GM12878 (cell line): ENCODE data around the gene ANO8. TPM values are rescaled to one million over a fixed set of nuclear protein-coding genes. Genes with fewer than 3 reads are reported as not detected.

Experiments
- ATAC-seq: fragments of 200-7000 bp; cut with Tn5 transposase; 3 replicates; pipeline ENCODE4 v1.9.1; 2020; ENCODE audit warnings: mild to moderate bottlenecking, moderate library complexity
- BruUV-seq: library from RNA; stranded (reverse); fragments of 400-500 nt; replicated peaks from 2 replicates; lab custom pipeline; 2021; lab: Mats Ljungman, UMichigan
- CTCF ChIA-PET: fragments of 300-600 bp; sonication (Branson Sonifier 250); formaldehyde crosslinking; extraction: SDS; loops from one replicate; lab custom pipeline; 2021; ENCODE audit warnings: inconsistent platforms; lab: Yijun Ruan, JAX
- POLR2A ChIA-PET: fragments of 350-600 bp; formaldehyde crosslinking; extraction: SDS; loops from one replicate; lab custom pipeline; 2021; ENCODE audit warnings: inconsistent platforms; lab: Charles Lee
- RAD21 ChIA-PET: fragments of 300-600 bp; sonication (Branson Sonifier 250); formaldehyde crosslinking; loops from one replicate; lab custom pipeline; 2023; ENCODE audit warnings: antibody characterized with exemption; ENCODE audit not compliant: unreplicated experiment; lab: Charles Lee
- SMC1A ChIA-PET: fragments of 300-600 bp; sonication (Branson Sonifier 250); formaldehyde crosslinking; loops from one replicate; lab custom pipeline; 2023; ENCODE audit not compliant: unreplicated experiment, uncharacterized antibody; lab: Charles Lee
- DNase-seq: peaks from one replicate; pipeline ENCODE4 v3.0.0-alpha.2; 2011; ENCODE audit warnings: low read depth, low spot score
- FAIRE-seq: peaks from 3 replicates; lab custom pipeline; 2011; peaks lifted over from hg19 to GRCh38; lab: Jason Lieb, UNC
- H2AFZ ChIP-seq: 2 replicates; pipeline ENCODE4 v1.6.0; 2011; ENCODE audit warnings: low read depth, low read length, control low read depth; ENCODE audit not compliant: control insufficient read depth
- H3K27ac ChIP-seq: 2 replicates; pipeline ENCODE4 v1.5.1; 2011; ENCODE audit warnings: control low read depth; ENCODE audit not compliant: control insufficient read depth, insufficient read depth
- H3K27me3 ChIP-seq, 2 experiments: replicated peaks in 1 of 2; 2 replicates each; pipeline versions ENCODE4 v1.6.0 to v1.6.1; 2011; ENCODE audit warnings: low read length in 1 of 2; ENCODE audit not compliant: control insufficient read depth in 2 of 2, insufficient read depth in 2 of 2
- H3K36me3 ChIP-seq, 2 experiments: 2 replicates each; pipeline ENCODE4 v1.5.1; 2011; ENCODE audit warnings: low read length in 1 of 2; ENCODE audit not compliant: control insufficient read depth in 2 of 2, insufficient read depth in 2 of 2
- H3K4me1 ChIP-seq: 2 replicates; pipeline ENCODE4 v1.6.1; 2011; ENCODE audit warnings: mild to moderate bottlenecking, low read length, moderate library complexity, mixed read lengths; ENCODE audit not compliant: control insufficient read depth, insufficient read depth
- H3K4me2 ChIP-seq: 2 replicates; pipeline ENCODE4 v1.6.0; 2011; ENCODE audit warnings: control low read depth; ENCODE audit not compliant: control insufficient read depth, insufficient read depth
- H3K4me3 ChIP-seq: fragments of 200-600 bp; sonication (generic); 2 replicates; pipeline ENCODE4 v1.5.1; 2016
- H3K79me2 ChIP-seq: 2 replicates; pipeline ENCODE4 v1.6.0; 2011; ENCODE audit warnings: low read length; ENCODE audit not compliant: control insufficient read depth, insufficient read depth
- H3K9ac ChIP-seq: 2 replicates; pipeline ENCODE4 v1.8.0; 2011; ENCODE audit warnings: low read length, control low read depth, mixed read lengths; ENCODE audit not compliant: control insufficient read depth, insufficient read depth
- H3K9me3 ChIP-seq: replicated peaks from 3 replicates; pipeline ENCODE4 v1.5.1; 2011; ENCODE audit warnings: mild to moderate bottlenecking, low read length; ENCODE audit not compliant: control insufficient read depth, insufficient read depth
- H4K20me1 ChIP-seq: 2 replicates; pipeline ENCODE4 v1.6.0; 2011; ENCODE audit not compliant: control insufficient read depth, insufficient read depth
- E2F4 ChIP-seq: IDR thresholded peaks from 2 replicates; pipeline ENCODE4 v1.6.1; 2012; ENCODE audit warnings: low read depth, low read length, improper control_type of control experiment
- EED ChIP-seq: sonication (generic); IDR thresholded peaks from 2 replicates; pipeline ENCODE4 v1.6.1; 2016; ENCODE audit warnings: antibody characterized with exemption, low read depth
- ESRRA ChIP-seq: IDR thresholded peaks from 2 replicates; pipeline ENCODE4 v1.6.1; 2012; ENCODE audit warnings: mild to moderate bottlenecking, low read length, improper control_type of control experiment
- GATAD2B ChIP-seq: fragments of 450-650 bp; conservative IDR thresholded peaks from 2 replicates; pipeline ENCODE4 v1.6.1; 2017; ENCODE audit warnings: low read depth, mild to moderate bottlenecking, moderate library complexity
- HCFC1 ChIP-seq: fragments of 150-350 bp; IDR thresholded peaks from 2 replicates; pipeline ENCODE4 v1.6.1; 2014; ENCODE audit warnings: low read length
- IRF3 ChIP-seq: fragments of 450-650 bp; IDR thresholded peaks from 2 replicates; pipeline ENCODE4 v1.6.1; 2014; ENCODE audit warnings: mild to moderate bottlenecking
- IRF4 ChIP-seq: IDR thresholded peaks from 2 replicates; pipeline ENCODE4 v1.6.1; 2011; ENCODE audit warnings: low read depth, low read length
- MYB ChIP-seq: fragments of 150-350 bp; IDR thresholded peaks from 2 replicates; pipeline ENCODE4 v1.6.1; 2014; ENCODE audit warnings: mild to moderate bottlenecking, low read depth, low read length, borderline replicate concordance
- NR2C2 ChIP-seq: IDR thresholded peaks from 2 replicates; pipeline ENCODE4 v1.6.1; 2011; ENCODE audit warnings: borderline replicate concordance, low read depth; ENCODE audit not compliant: control insufficient read depth, insufficient read length
- NR2F1 ChIP-seq: fragments of 450-650 bp; conservative IDR thresholded peaks from 2 replicates; pipeline ENCODE4 v1.6.1; 2017; ENCODE audit warnings: mild to moderate bottlenecking
- PAX5 ChIP-seq: IDR thresholded peaks from 2 replicates; pipeline ENCODE4 v1.6.1; 2011; ENCODE audit warnings: low read depth, low read length, borderline replicate concordance
- POLR2AphosphoS5 ChIP-seq: IDR thresholded peaks from 2 replicates; pipeline ENCODE4 v1.6.1; 2011; ENCODE audit warnings: mild to moderate bottlenecking, low read length, inconsistent platforms
- RBBP5 ChIP-seq: fragments of 200-600 bp; sonication (generic); conservative IDR thresholded peaks from 2 replicates; pipeline ENCODE4 v1.6.1; 2016
- RFX5 ChIP-seq: IDR thresholded peaks from 2 replicates; pipeline ENCODE4 v1.6.1; 2011; ENCODE audit warnings: low read depth, low read length, improper control_type of control experiment
- SIX5 ChIP-seq: IDR thresholded peaks from 2 replicates; pipeline ENCODE4 v1.6.1; 2011; ENCODE audit warnings: mild to moderate bottlenecking, low read depth, low read length, moderate library complexity; ENCODE audit not compliant: severe bottlenecking
- SREBF2 ChIP-seq: IDR thresholded peaks from 2 replicates; pipeline ENCODE4 v1.6.1; 2012; ENCODE audit warnings: mild to moderate bottlenecking, low read length
- YBX1 ChIP-seq: fragments of 450-650 bp; IDR thresholded peaks from 2 replicates; pipeline ENCODE4 v1.6.1; 2016; ENCODE audit warnings: antibody characterized with exemption
- ZNF622 ChIP-seq: fragments of 450-650 bp; IDR thresholded peaks from 2 replicates; pipeline ENCODE4 v1.6.1; 2017; ENCODE audit warnings: mild to moderate bottlenecking, inconsistent platforms
- ZNF687 ChIP-seq: fragments of 450-650 bp; IDR thresholded peaks from 2 replicates; pipeline ENCODE4 v1.6.1; 2017; ENCODE audit warnings: mild to moderate bottlenecking, moderate library complexity
- WGBS: methylation state at CpG from one replicate; pipeline ENCODE4 v1.1.6; 2016; ENCODE audit warnings: low lambda C conversion rate; ENCODE audit not compliant: insufficient replicate concordance, insufficient coverage; ENCODE audit errors: missing lambda C conversion rate; 5-methylcytosine and 5-hydroxymethylcytosine counted together
- in situ Hi-C: fragments of 300-500 bp; cut with MboI; formaldehyde crosslinking; loops from 9 replicates; pipeline ENCODE4 v1.14.3; 2018; ENCODE audit warnings: mixed read lengths
- intact Hi-C: fragments of 100-400 bp; cut with micrococcal nuclease; formaldehyde crosslinking; loops from one replicate; pipeline ENCODE4 v1.14.2; 2022; ENCODE audit not compliant: unreplicated experiment
- polyA plus RNA-seq, 11 experiments: library from polyadenylated mRNA; depleted of rRNA in 4 of 11; unstranded in 6 of 11; stranded (reverse) in 5 of 11; fragments of >200 nt; fragmentation: Nextera tagmentation in 4 of 11; fragmentation: Illumina TruSeq in 1 of 11; extraction: Ambion mirVana in 4 of 11; extraction: Trizol in 1 of 11; gene quantifications; 1 replicate in 1 of 11; 2 replicates in 10 of 11; pipeline versions ENCODE4 v1.2.1 to v1.2.3, GENCODE V29; 2011 to 2016; ENCODE audit warnings: inconsistent platforms in 2 of 11, missing spikeins in 2 of 11, low read depth in 1 of 11
- total RNA-seq, 4 experiments: library from RNA; depleted of rRNA in 3 of 4; stranded (reverse); fragments of >200 nt in 3 of 4; fragmentation: Illumina TruSeq in 1 of 4; extraction: Trizol in 1 of 4; gene quantifications; 2 replicates each; pipeline versions ENCODE4 v1.2.1 to v1.2.3, GENCODE V29; 2013 to 2021

ANO8 gene
- total and polyA plus RNA-seq, 10 of the 15 experiments (the other 5 are each of a cell fraction or from before 2014, with no cell fraction given) = 0.04 to 6.7 (median 1.1) TPM

DNA sequence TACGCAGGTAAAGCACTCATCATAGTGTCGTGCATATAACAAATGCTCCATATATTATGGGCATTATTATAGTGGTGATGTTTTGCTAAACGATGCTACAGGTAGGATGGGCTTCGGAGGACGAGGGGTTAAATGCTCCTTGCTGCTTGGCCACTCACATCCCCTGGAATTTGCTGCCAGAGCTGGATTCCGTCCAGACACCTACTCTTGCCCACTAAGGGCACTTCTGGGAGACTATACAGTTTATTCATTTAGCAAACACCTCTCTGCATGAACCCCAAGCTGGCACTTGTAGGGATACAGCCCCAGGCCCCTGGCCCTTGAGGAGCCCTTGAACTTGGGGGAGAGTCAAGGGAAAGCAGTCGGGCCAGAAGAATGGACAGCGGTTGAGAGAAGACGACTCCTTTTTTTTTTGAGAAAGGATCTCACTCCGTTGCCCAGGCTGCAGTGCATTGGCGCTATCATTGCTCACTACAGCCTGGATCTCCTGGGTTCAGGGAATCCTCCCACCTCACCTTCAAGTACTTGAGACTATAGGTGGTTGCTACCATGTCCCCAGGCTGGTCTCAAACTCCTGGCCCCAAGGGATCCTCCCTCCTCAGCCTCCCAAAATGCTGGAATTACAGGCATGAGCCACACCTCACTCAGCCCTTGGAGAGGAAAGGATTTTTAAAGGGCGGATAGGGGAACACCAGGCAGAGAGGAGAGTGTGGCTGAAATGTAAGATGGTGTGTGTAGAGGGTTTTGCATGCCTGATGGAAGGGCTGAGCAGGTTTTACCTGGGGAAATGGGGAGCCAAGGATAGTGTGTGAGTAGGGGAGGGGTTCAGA lies 30.1 kb downstream of the ANO8 start:
- no peak for ATAC-seq
- Histone ChIP-seq H3K4me2 (peak overlapping the region; percentile 88), H3K9me3 (no peaks in the 10 kb centered on the region), H3K27me3 (no peaks in the 10 kb centered on the region), H3K9ac (peak overlapping the region; percentile 4; the same call in 1 of the 2 replicates), H3K4me3 (no peak overlapping the region), H3K4me1 (peaks cover 16% of the 10 kb centered on the region), H2AFZ (no peak overlapping the region), H3K27ac (no peak overlapping the region), H3K79me2 (peaks cover 13% of the 10 kb centered on the region), H4K20me1 (no peaks in the 10 kb centered on the region), H3K36me3 (no peaks in the 10 kb centered on the region)
- SMC1A ChIA-PET = interaction anchor here (0.8 to 2.1 kb wide), 9 partner anchors 10 to 147 kb away, joined by 3 to 8 read pairs (median 4); partner anchors contain the start of genes ANO8 and USE1
- no peak for FAIRE-seq
- no peak for DNase-seq
- POLR2A ChIA-PET = interaction anchor here (0.6 to 2.9 kb wide), 20 partner anchors 12 to 1247 kb away, joined by 3 to 12 read pairs (median 4); partner anchors contain the start of genes ANO8, BABAM1, BST2 and OCEL1
- no peak for TF ChIP-seq E2F4
- no peak for TF ChIP-seq SIX5
- no peak for TF ChIP-seq PAX5
- TF ChIP-seq YBX1 = no peak
- TF ChIP-seq MYB = no peak
- TF ChIP-seq EED = no peak
- no peak for TF ChIP-seq IRF4
- no peak for TF ChIP-seq NR2F1
- TF ChIP-seq HCFC1 = no peak
- no peak for TF ChIP-seq NR2C2
- no peak for TF ChIP-seq IRF3
- no peak for TF ChIP-seq ESRRA
- no peak for TF ChIP-seq RFX5
- no peak for TF ChIP-seq POLR2AphosphoS5
- no peak for TF ChIP-seq ZNF622
- TF ChIP-seq RBBP5 = no peak
- no peak for TF ChIP-seq ZNF687
- no peak for TF ChIP-seq SREBF2
- no peak for TF ChIP-seq GATAD2B
- intact Hi-C loops = loop anchor here (10.0 kb wide), 1 partner anchor 410 kb away; no protein-coding TSS in a partner anchor
- CTCF ChIA-PET = interaction anchor here (0.7 to 5.0 kb wide), 20 partner anchors 8 to 237 kb away, joined by 3 to 43 read pairs (median 4); partner anchors contain the start of genes ANO8, BABAM1, BST2 and CCDC194
- WGBS = 87% methylated on average over 12 of the region's 12 CpGs
- RAD21 ChIA-PET = interaction anchor here (0.5 to 1.5 kb wide), 15 partner anchors 8 to 537 kb away, joined by 3 to 14 read pairs (median 4); partner anchors contain the start of genes ANO8, BABAM1 and MVB12A
- in situ Hi-C loops = no loop called here
- BruUV-seq = no TSS peak
